Adipose tissue (tissue), 3 donors: Measurements from ENCODE around the gene CHMP2B. TPM values are rescaled to one million over a fixed set of nuclear protein-coding genes. Genes with fewer than 3 reads are reported as not detected.
"Not testable (repeated sequence)": the region's sequence is repeated elsewhere in the genome, so short reads cannot be mapped to it uniquely, and the experiment has no call there.

Source experiments
- H3K27ac ChIP-seq: one replicate; pipeline ENCODE4 v1.5.1; 2013; ENCODE audit warnings: low read depth, low read length
- WGBS, 3 donors: extraction: QIAGEN DNeasy Blood & Tissue Kit; methylation state at CpG; one replicate each; pipeline ENCODE4 v1.1.7; 2013; 5-methylcytosine and 5-hydroxymethylcytosine counted together
- polyA plus RNA-seq, 3 donors: library from polyadenylated mRNA; stranded (reverse); fragments of 200-250 nt; gene quantifications; one replicate each; pipeline ENCODE4 v1.2.3, GENCODE V29; 2013
- donor health status: healthy with polysubstance abuse.
- donor health status: Bipolar disorder and iron deficiency.
- donor health status: healthy.

The CHMP2B gene
- polyA plus RNA-seq, 3 donors: 13.2 to 31.6 (median 18.9) TPM

GRCh38 chr3:87225659-87226058 lies 1.4 kb upstream of the CHMP2B start:
- no peak overlapping the region for H3K27ac ChIP-seq
- WGBS, 3 donors: 34 to 66% (median 59%) methylated on average over 5 of the region's 5 CpGs

GRCh38 chr3:87227835-87228144 lies 681 bp downstream of the CHMP2B start:
- H3K27ac ChIP-seq: no peak overlapping the region
- 0% methylated on average over 3 of the region's 3 CpGs for WGBS, 3 donors

GRCh38 chr3:87228316-87228715 lies 1.2 kb downstream of the CHMP2B start:
- H3K27ac ChIP-seq: no peak overlapping the region
- WGBS, 3 donors: 10 to 38% (median 32%) methylated on average over 1 of the region's 1 CpG

- WGBS, 3 donors: 35 to 85% (median 74%) methylated on average over 1 of the region's 1 CpG
Measured at GRCh38 chr3:87229113-87229512, 2.0 kb downstream of the CHMP2B start.

GRCh38 chr3:87233805-87234204 lies 6.7 kb downstream of the CHMP2B start:
- WGBS, 3 donors: 89 to 100% (median 98%) methylated on average over 1 of the region's 1 CpG

More at GRCh38 chr3:87229113-87229512, 2.0 kb downstream of the CHMP2B start:
- H3K27ac ChIP-seq: no peak overlapping the region

GRCh38 chr3:87236093-87236492 lies 9.0 kb downstream of the CHMP2B start:
- no peak overlapping the region for H3K27ac ChIP-seq
- 95 to 100% (median 97%) methylated on average over 1 of the region's 1 CpG for WGBS, 3 donors

More at GRCh38 chr3:87233805-87234204, 6.7 kb downstream of the CHMP2B start:
- H3K27ac ChIP-seq: no peak overlapping the region

GRCh38 chr3:87246662-87247429 lies 19.7 kb downstream of the CHMP2B start:
- H3K27ac ChIP-seq: no peak overlapping the region
- 68 to 84% (median 82%) methylated on average over 3 of the region's 3 CpGs for WGBS, 3 donors

- H3K27ac ChIP-seq: no peak overlapping the region
- WGBS, 3 donors: 68 to 97% (median 96%) methylated on average over 1 of the region's 1 CpG
Measured at GRCh38 chr3:87247430-87247773, 20.3 kb downstream of the CHMP2B start.

GRCh38 chr3:87248231-87248630 lies 21.1 kb downstream of the CHMP2B start:
- H3K27ac ChIP-seq: not testable (repeated sequence)
- 88 to 97% (median 95%) methylated on average over 6 of the region's 6 CpGs for WGBS, 3 donors

GRCh38 chr3:87248831-87249230 lies 21.7 kb downstream of the CHMP2B start:
- no peak overlapping the region for H3K27ac ChIP-seq
- 89 to 97% (median 95%) methylated on average over 1 of the region's 1 CpG for WGBS, 3 donors

- 84 to 98% (median 95%) methylated on average over 1 of the region's 1 CpG for WGBS, 3 donors
- no peak overlapping the region for H3K27ac ChIP-seq
Measured at GRCh38 chr3:87250009-87250408, 22.9 kb downstream of the CHMP2B start.

- WGBS, 3 donors: 32 to 37% (median 33%) methylated on average over 4 of the region's 4 CpGs
- no peak overlapping the region for H3K27ac ChIP-seq
Measured at GRCh38 chr3:87260270-87260669, 33.2 kb downstream of the CHMP2B start.

GRCh38 chr3:87261925-87262324 lies 34.8 kb downstream of the CHMP2B start:
- no peak overlapping the region for H3K27ac ChIP-seq
- WGBS, 3 donors: 40 to 63% (median 60%) methylated on average over 2 of the region's 2 CpGs

- WGBS, 3 donors: 47 to 82% (median 72%) methylated on average over 8 of the region's 8 CpGs
- no peak overlapping the region for H3K27ac ChIP-seq
Measured at GRCh38 chr3:87267953-87268645, 41.0 kb downstream of the CHMP2B start.

- no peak overlapping the region for H3K27ac ChIP-seq
- WGBS, 3 donors: 35 to 74% (median 68%) methylated on average over 4 of the region's 4 CpGs
Measured at GRCh38 chr3:87268646-87269211, 41.6 kb downstream of the CHMP2B start.

GRCh38 chr3:87269723-87270122 lies 42.6 kb downstream of the CHMP2B start:
- H3K27ac ChIP-seq: no peak overlapping the region

GRCh38 chr3:87270908-87271700 lies 44.0 kb downstream of the CHMP2B start:
- no peak overlapping the region for H3K27ac ChIP-seq
- WGBS, 3 donors: 34 to 52% (median 40%) methylated on average over 4 of the region's 4 CpGs

GRCh38 chr3:87272718-87273341 lies 45.7 kb downstream of the CHMP2B start:
- 81 to 96% (median 83%) methylated on average over 4 of the region's 4 CpGs for WGBS, 3 donors
- no peak overlapping the region for H3K27ac ChIP-seq

GRCh38 chr3:87276484-87276883 lies 49.4 kb downstream of the CHMP2B start, which contains the start of gene POU1F1:
Gene POU1F1, minus strand, starts transcription at chr3:87276584. Its CDS starts 122 bp downstream, at chr3:87276462.
- WGBS, 3 donors: 80 to 92% (median 85%) methylated on average over 6 of the region's 6 CpGs
- H3K27ac ChIP-seq: no peak within 1 kb of the TSS
